Measurements from ENCODE around the gene ABCA13.

The ABCA13 gene

GRCh38 chr7:48337781-48338180, 166.5 kb downstream of the ABCA13 start:
- ChIA-PET CTCF (interaction anchor here (0.7 to 2.1 kb wide), 5 partner anchors 11 to 61 kb away, joined by 3 to 6 read pairs (median 3); no protein-coding TSS in a partner anchor), POLR2A (no interaction called here)
- H3K27ac ChIP-seq (ENCODE audit: extremely low read depth, low read depth, low read length) = no peak overlapping the region
- TF ChIP-seq KLF10 (tag by site-specific recombination; IDR thresholded peaks at IDR 0.05) = no peak
- no peak for TF ChIP-seq ZNF585B (tag by site-specific recombination; IDR thresholded peaks at IDR 0.05)
- TF ChIP-seq, protein P1, sequence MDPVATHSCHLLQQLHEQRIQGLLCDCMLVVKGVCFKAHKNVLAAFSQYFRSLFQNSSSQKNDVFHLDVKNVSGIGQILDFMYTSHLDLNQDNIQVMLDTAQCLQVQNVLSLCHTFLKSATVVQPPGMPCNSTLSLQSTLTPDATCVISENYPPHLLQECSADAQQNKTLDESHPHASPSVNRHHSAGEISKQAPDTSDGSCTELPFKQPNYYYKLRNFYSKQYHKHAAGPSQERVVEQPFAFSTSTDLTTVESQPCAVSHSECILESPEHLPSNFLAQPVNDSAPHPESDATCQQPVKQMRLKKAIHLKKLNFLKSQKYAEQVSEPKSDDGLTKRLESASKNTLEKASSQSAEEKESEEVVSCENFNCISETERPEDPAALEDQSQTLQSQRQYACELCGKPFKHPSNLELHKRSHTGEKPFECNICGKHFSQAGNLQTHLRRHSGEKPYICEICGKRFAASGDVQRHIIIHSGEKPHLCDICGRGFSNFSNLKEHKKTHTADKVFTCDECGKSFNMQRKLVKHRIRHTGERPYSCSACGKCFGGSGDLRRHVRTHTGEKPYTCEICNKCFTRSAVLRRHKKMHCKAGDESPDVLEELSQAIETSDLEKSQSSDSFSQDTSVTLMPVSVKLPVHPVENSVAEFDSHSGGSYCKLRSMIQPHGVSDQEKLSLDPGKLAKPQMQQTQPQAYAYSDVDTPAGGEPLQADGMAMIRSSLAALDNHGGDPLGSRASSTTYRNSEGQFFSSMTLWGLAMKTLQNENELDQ (tag by site-specific recombination; IDR thresholded peaks at IDR 0.05; ENCODE audit: low read depth) = no peak
- no peaks in the 10 kb centered on the region for H3K9me3 ChIP-seq (ENCODE audit: control insufficient read depth, insufficient read depth, low read depth, low read length)
- H3K4me3 ChIP-seq (ENCODE audit: low read depth, low read length) = no peak overlapping the region
- no peaks in the 10 kb centered on the region for H3K36me3 ChIP-seq (ENCODE audit: control insufficient read depth in 2 of 2, insufficient read depth in 1 of 2, low read length in 2 of 2)
- H3K4me1 ChIP-seq (ENCODE audit: control insufficient read depth, insufficient read depth, low read length) = no peaks in the 10 kb centered on the region

DNA sequence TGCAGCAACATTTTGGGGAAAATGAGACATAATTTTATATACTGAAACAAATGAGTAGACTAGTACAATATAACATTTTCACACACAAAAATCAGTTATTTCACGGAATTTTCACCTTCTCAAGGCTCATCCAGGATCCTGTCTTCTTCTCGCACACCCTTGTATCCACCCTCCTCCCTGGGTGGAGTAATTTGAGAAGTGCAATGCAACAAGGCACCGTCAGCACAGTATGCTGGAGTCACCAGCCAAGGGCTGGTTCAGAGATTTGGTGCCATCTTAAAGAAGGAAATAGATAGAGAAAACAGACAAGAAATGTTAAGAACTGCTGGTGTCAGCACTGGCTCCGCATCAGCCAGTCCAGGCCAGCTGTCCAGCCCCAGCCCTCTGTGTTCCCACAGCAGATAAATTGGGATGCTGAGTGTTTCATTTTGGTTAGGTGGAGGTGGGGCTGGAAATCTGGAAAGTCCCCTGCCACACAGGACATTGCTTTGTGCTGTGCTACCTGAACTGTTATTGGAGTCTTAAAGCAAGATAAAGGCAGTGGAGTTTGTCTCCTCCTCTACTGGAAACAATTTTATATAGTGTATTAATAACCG, 176.1 kb downstream of the ABCA13 start:
- TF ChIP-seq, protein P2, sequence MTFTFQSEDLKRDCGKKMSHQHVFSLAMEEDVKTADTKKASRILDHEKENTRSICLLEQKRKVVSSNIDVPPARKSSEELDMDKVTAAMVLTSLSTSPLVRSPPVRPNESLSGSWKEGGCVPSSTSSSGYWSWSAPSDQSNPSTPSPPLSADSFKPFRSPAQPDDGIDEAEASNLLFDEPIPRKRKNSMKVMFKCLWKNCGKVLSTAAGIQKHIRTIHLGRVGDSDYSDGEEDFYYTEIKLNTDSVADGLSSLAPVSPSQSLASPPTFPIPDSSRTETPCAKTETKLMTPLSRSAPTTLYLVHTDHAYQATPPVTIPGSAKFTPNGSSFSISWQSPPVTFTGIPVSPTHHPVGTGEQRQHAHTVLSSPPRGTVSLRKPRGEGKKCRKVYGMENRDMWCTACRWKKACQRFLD (tag by site-specific recombination; IDR thresholded peaks at IDR 0.05) = no peak
- TF ChIP-seq, protein P3, sequence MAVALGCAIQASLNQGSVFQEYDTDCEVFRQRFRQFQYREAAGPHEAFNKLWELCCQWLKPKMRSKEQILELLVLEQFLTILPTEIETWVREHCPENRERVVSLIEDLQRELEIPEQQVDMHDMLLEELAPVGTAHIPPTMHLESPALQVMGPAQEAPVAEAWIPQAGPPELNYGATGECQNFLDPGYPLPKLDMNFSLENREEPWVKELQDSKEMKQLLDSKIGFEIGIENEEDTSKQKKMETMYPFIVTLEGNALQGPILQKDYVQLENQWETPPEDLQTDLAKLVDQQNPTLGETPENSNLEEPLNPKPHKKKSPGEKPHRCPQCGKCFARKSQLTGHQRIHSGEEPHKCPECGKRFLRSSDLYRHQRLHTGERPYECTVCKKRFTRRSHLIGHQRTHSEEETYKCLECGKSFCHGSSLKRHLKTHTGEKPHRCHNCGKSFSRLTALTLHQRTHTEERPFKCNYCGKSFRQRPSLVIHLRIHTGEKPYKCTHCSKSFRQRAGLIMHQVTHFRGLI (tag by site-specific recombination; IDR thresholded peaks at IDR 0.05) = no peak
- no peaks in the 10 kb centered on the region for H3K36me3 ChIP-seq (ENCODE audit: control insufficient read depth in 2 of 2, insufficient read depth in 1 of 2, low read length in 2 of 2)
- CTCF ChIA-PET = no interaction called here

GRCh38 chr7:48350515-48350914, 179.3 kb downstream of the ABCA13 start:
- no peaks in the 10 kb centered on the region for H3K36me3 ChIP-seq (ENCODE audit: control insufficient read depth in 2 of 2, insufficient read depth in 1 of 2, low read length in 2 of 2)
- ChIA-PET POLR2A (no interaction called here), CTCF (interaction anchor here (0.9 kb wide), 1 partner anchor 51 kb away, joined by 3 read pairs; no protein-coding TSS in a partner anchor)
- no peaks in the 10 kb centered on the region for H3K4me1 ChIP-seq (ENCODE audit: control insufficient read depth, insufficient read depth, low read length)
- H3K4me3 ChIP-seq (ENCODE audit: low read depth, low read length) = no peak overlapping the region
- no peaks in the 10 kb centered on the region for H3K9me3 ChIP-seq (ENCODE audit: control insufficient read depth, insufficient read depth, low read depth, low read length)
- TF ChIP-seq ZNF624 (tag by site-specific recombination; IDR thresholded peaks at IDR 0.05) (no peak), ZNF768 (tag by site-specific recombination; IDR thresholded peaks at IDR 0.05) (no peak), ZNF621 (tag by site-specific recombination; IDR thresholded peaks at IDR 0.05) (no peak), GLIS2 (tag by site-specific recombination; IDR thresholded peaks at IDR 0.05) (no peak), ZNF571 (tag by site-specific recombination; IDR thresholded peaks at IDR 0.05) (no peak), ZNF561 (tag by site-specific recombination; IDR thresholded peaks at IDR 0.05; ENCODE audit: borderline replicate concordance) (no peak), ZNF248 (tag by site-specific recombination; IDR thresholded peaks at IDR 0.05) (no peak), ZSCAN5A (tag by site-specific recombination; IDR thresholded peaks at IDR 0.05) (no peak), ZNF184 (tag by site-specific recombination; IDR thresholded peaks at IDR 0.05) (no peak), ZEB2 (tag by site-specific recombination; IDR thresholded peaks at IDR 0.05) (no peak), ZNF513 (tag by site-specific recombination; IDR thresholded peaks at IDR 0.05) (no peak)
- TF ChIP-seq, protein P4, sequence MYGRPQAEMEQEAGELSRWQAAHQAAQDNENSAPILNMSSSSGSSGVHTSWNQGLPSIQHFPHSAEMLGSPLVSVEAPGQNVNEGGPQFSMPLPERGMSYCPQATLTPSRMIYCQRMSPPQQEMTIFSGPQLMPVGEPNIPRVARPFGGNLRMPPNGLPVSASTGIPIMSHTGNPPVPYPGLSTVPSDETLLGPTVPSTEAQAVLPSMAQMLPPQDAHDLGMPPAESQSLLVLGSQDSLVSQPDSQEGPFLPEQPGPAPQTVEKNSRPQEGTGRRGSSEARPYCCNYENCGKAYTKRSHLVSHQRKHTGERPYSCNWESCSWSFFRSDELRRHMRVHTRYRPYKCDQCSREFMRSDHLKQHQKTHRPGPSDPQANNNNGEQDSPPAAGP (tag by site-specific recombination; IDR thresholded peaks at IDR 0.05) = no peak
- no peak overlapping the region for H3K27ac ChIP-seq (ENCODE audit: extremely low read depth, low read depth, low read length)

More for the DNA sequence above, 176.1 kb downstream of the ABCA13 start:
- POLR2A ChIA-PET = no interaction called here
- Histone ChIP-seq H3K9me3 (ENCODE audit: control insufficient read depth, insufficient read depth, low read depth, low read length) (no peaks in the 10 kb centered on the region), H3K27ac (ENCODE audit: extremely low read depth, low read depth, low read length) (no peak overlapping the region), H3K4me1 (ENCODE audit: control insufficient read depth, insufficient read depth, low read length) (no peaks in the 10 kb centered on the region), H3K4me3 (ENCODE audit: low read depth, low read length) (no peak overlapping the region)
